NCI-H2107 treated with DMSO at 0.1 percent for 48 hours (cell line): ENCODE results near the gene DEDD.

Source experiments
- DNase-seq: peaks from one replicate; lab custom pipeline; 2025; ENCODE audit not compliant: unreplicated experiment; lab: John Stamatoyannopoulos, UW

Gene DEDD

DNA sequence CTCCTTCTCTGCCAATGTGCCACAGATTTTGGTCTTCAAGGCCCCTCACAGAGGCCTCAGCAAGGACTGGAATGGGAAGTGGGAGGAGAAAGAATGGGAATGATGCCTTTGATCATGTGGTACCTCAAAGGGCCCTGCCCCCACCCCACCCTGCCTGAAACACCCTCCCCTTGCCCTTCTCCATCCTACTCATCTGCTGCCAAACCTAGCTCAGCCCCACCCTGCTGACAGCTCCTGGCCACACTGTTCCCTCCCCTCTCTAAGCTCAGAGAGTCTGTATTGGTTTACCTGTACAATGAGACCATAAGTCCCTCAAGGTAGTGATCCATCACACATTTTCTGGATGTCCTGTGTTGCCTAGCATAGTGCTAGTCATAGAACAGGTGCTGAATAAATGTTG, 56.1 kb downstream of the DEDD start:
- DNase-seq = no peak

DNA sequence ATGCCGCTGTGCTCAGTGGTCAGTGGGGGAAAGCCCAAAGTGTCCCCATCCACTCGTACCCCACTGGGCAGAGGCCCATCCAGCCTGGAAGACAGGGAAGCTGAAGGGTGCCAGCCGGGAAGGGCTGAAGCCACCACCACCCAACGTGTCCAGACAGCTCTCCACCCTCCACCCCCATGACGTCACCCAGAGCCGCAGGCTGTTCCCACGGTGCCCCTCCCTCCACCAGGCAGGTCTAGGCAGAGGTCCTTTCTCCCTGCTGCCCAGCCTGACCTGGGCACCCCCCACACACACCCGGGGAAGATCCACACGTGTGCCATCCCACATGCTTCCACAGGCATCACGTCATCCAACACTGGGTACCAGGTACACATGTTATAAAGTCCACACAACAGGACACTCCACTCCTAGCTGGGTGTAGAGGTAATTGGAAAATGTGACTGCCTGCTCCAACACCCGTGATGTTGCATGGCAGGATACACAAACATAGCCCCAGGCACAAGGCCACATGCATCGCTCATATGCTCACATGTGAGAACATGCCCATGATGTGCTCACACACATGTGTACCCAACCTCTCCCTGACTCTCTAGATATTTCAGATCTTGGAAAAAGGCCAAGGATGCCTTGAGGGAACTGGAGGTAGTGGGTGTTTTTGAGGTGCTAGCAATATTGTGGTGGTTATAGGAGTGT, 57.6 kb downstream of the DEDD start:
- no peak for DNase-seq

DNA sequence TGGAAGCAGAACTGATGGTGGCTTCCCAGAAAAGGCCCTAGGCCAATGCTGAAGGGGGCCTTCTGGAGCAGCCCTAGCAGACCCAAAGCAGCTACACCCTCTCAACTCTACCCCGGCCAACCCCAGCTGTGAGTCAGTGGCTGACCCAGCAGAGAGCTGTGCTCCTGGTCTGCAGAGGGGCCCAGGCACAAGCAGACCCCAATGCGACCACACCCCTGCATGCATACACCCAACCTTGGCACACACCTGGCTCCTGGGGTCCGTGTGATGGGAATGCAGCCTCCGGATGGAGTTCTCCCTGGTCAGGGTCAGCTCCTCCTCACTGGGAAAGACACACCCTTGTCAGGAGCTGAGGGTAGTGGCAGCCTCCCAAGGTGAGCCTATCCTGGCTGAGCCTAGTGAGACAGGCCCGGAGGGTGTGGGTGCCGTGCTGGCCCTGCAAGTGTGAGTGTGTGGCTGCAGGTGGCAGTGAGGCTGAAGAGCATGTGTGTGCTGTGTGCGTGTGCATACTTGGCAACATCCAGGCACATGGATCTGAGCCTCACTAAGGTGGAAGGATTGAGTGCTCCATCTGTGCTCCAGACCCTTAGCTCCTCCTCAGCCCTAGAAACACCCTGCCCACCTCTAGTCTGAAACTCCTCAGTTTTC, 58.9 kb downstream of the DEDD start:
- DNase-seq = no peak

DNA sequence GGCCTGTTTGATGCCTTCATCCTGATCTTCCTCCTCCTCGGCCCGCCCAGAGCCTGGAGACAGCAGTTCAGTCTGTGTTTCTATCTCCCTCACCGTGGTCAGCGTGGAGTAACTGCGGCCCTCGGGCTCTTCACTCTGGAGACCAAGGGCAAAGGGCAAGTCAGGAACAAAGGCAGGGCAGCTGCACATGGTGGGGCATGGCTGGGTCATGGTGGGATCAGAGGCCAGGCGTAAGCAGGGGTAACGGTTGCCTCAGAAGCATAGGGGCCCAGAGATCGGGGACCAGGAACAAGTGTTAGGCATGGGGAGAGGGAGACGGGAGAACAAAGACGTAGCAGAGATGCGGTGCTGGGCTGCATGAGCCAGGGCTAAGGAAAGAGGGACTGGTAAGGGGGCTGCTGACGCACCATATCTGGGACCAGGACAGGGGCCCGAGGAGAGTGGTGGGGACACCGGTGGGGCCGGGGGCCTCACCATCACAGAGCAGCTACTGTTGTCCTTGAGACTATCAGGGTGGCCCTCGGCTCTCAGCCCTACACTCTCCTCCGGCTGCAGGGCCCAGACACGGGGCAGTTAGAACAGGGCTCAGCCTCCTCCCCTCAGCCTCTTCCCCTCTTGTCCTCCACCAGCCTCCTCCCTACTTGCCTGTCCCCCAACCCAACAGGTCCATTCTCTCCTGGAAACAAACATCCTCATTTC, 59.6 kb downstream of the DEDD start:
- no peak for DNase-seq

DNA sequence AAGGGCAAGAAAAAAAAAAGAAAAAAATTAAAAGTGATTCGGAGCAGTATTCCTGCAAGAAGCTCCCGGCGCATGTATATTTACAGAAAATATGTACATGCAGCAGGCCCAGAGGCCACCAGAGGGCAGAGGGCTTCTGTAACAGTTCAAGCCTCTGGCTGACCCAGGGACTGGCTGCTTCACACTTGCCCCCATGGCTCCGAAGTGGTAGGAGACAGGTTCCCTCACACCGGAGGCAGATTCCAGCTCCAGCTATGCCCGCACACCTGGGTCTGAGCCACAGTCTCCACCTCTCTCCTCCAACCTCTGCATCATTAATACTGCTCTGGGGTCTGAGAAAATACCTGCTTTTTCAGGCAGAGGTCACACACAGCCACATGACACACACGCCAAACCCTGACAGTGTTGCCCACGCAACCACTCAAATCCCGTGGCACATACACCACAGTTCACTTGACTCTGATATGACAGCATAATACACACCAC, 60.5 kb downstream of the DEDD start:
- DNase-seq = no peak
